CD4-positive, alpha-beta T cell treated with Interleukin-15 for 4 hours (primary cell): ENCODE results near the gene NAGS.
"Not testable (repeated sequence)": the region's sequence is repeated elsewhere in the genome, so short reads cannot be mapped to it uniquely, and the experiment has no call there.

Experiments used
- DNase-seq: peaks from one replicate; pipeline ENCODE4 v3.0.0-alpha.2; 2020; ENCODE audit warnings: low spot score

NAGS gene

GRCh38 chr17:44043272-44043696 lies 38.9 kb downstream of the NAGS start:
- no peak for DNase-seq

GRCh38 chr17:44044071-44044470 lies 39.6 kb downstream of the NAGS start:
- no peak for DNase-seq

- no peak for DNase-seq
Observed at GRCh38 chr17:44045486-44045885, 41.1 kb downstream of the NAGS start.

GRCh38 chr17:44046893-44047292 lies 42.5 kb downstream of the NAGS start:
- DNase-seq = not testable (repeated sequence)

- DNase-seq = no peak
Observed at GRCh38 chr17:44049294-44050060, 45.1 kb downstream of the NAGS start.

GRCh38 chr17:44053125-44053872 lies 48.9 kb downstream of the NAGS start:
- DNase-seq = no peak
